Activated B cell treated with CpG ODN at 0.5 μM for 24 hours (primary cell): ENCODE measurements around the gene NTN4. TPM values are rescaled to one million over a fixed set of nuclear protein-coding genes. Genes with fewer than 3 reads are reported as not detected.
"Not testable (repeated sequence)": the region's sequence is repeated elsewhere in the genome, so short reads cannot be mapped to it uniquely, and the experiment has no call there.

Source experiments
- ATAC-seq: fragments of 200-7000 bp; cut with Tn5 transposase; one replicate; pipeline ENCODE4 v1.10.0; 2021; ENCODE audit warnings: low read depth, mild to moderate bottlenecking, moderate library complexity
- CTCF ChIA-PET: fragments of 350-600 bp; sonication (Branson Sonifier 250); formaldehyde crosslinking; loops from one replicate; lab custom pipeline; 2021; ENCODE audit warnings: antibody characterized with exemption; lab: Charles Lee
- POLR2A ChIA-PET: fragments of 350-600 bp; sonication (Branson Sonifier 250); formaldehyde crosslinking; loops from one replicate; lab custom pipeline; 2021; ENCODE audit warnings: antibody characterized with exemption; lab: Charles Lee
- DNase-seq: peaks from one replicate; pipeline ENCODE4 v3.0.0; 2022
- H3K27ac Mint-ChIP-seq: one replicate; pipeline ENCODE4 v1.8.0; 2020; ENCODE audit warnings: mixed read lengths
- H3K27me3 Mint-ChIP-seq: one replicate; pipeline ENCODE4 v1.8.0; 2021; ENCODE audit warnings: mixed read lengths
- H3K36me3 Mint-ChIP-seq: one replicate; pipeline ENCODE4 v1.8.0; 2021; ENCODE audit warnings: low read depth, mixed read lengths
- H3K4me1 Mint-ChIP-seq: one replicate; pipeline ENCODE4 v1.8.0; 2021; ENCODE audit warnings: mixed read lengths
- H3K4me3 Mint-ChIP-seq: one replicate; pipeline ENCODE4 v1.8.0; 2020; ENCODE audit warnings: mild to moderate bottlenecking, mixed read lengths
- H3K9me3 Mint-ChIP-seq: one replicate; pipeline ENCODE4 v1.8.0; 2020; ENCODE audit warnings: mixed read lengths
- intact Hi-C: fragments of 100-400 bp; cut with micrococcal nuclease; formaldehyde crosslinking; loops from one replicate; pipeline ENCODE4 v1.15.1; 2024
- total RNA-seq: library from RNA; stranded (reverse); gene quantifications from 2 replicates; pipeline ENCODE4 v1.2.3, GENCODE V29; 2022
- TF ChIP-seq, protein P1 (sequence below): fragments of 200-600 bp; IDR thresholded peaks from one replicate; pipeline ENCODE4 v1.8.0; 2022; ENCODE audit warnings: antibody characterized with exemption, mild to moderate bottlenecking

The NTN4 gene
- total RNA-seq, 1 donor from 2014 or later: 0.20 TPM

DNA sequence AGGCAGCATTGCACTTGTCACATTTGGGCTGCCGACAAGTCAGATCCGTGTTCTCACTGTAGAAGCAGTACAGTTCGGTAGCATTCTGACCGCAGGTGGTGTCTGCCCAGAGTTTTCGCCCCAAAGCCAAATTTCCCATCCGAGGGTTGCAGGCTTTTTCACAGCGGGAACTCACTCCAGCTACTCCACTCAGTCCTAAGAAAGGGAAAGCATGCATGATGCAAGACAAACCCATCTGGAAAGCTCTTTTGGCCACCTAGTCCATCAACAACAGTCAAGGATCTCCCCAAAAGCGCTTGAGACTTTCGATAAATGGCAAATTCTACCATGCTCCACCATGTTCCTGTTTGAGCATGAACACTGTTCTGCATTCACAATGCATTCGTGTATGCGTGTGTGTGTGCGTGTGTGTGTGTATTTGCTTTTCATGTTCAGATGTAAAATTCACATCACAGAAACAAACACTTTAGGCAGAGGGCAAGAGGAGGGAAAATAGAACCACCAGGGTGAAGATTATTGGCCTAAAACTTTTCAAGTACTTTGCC, 3.2 kb downstream of the NTN4 start:
- no peak overlapping the region for H3K27ac Mint-ChIP-seq
- TF ChIP-seq, protein P1, sequence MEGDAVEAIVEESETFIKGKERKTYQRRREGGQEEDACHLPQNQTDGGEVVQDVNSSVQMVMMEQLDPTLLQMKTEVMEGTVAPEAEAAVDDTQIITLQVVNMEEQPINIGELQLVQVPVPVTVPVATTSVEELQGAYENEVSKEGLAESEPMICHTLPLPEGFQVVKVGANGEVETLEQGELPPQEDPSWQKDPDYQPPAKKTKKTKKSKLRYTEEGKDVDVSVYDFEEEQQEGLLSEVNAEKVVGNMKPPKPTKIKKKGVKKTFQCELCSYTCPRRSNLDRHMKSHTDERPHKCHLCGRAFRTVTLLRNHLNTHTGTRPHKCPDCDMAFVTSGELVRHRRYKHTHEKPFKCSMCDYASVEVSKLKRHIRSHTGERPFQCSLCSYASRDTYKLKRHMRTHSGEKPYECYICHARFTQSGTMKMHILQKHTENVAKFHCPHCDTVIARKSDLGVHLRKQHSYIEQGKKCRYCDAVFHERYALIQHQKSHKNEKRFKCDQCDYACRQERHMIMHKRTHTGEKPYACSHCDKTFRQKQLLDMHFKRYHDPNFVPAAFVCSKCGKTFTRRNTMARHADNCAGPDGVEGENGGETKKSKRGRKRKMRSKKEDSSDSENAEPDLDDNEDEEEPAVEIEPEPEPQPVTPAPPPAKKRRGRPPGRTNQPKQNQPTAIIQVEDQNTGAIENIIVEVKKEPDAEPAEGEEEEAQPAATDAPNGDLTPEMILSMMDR: no peak
- DNase-seq: no peak
- no peaks in the 10 kb centered on the region for H3K36me3 Mint-ChIP-seq
- H3K4me1 Mint-ChIP-seq: peaks cover 14% of the 10 kb centered on the region
- H3K9me3 Mint-ChIP-seq: no peaks in the 10 kb centered on the region
- H3K27me3 Mint-ChIP-seq: peaks cover 41% of the 10 kb centered on the region
- ChIA-PET CTCF (no interaction called here), POLR2A (no interaction called here)
- no peak for ATAC-seq
- intact Hi-C loops: no loop called here
- no peak overlapping the region for H3K4me3 Mint-ChIP-seq

DNA sequence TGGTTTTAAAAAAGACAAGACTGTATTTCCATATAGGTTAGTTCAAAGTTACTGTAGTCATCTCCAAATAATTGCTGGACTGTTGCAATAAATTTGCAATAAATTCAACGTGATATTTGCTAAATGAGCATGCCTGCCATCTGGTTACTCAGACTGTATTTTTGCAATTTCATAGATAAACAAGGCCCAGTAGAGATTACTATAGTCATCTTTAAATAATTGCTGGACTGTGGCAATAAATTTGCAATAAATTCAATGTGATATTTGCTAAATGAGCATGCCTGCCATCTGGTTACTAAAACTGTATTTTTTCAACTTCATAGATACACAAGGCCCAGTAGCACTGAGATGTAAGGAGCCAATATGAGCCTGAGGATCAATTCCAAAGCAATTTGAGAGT, 5.6 kb downstream of the NTN4 start:
- ChIA-PET CTCF (no interaction called here), POLR2A (no interaction called here)
- intact Hi-C loops: no loop called here
- Mint-ChIP-seq H3K4me3 (no peak overlapping the region), H3K4me1 (peaks cover 7% of the 10 kb centered on the region), H3K27me3 (peaks cover 30% of the 10 kb centered on the region), H3K27ac (no peak overlapping the region), H3K9me3 (no peaks in the 10 kb centered on the region), H3K36me3 (no peaks in the 10 kb centered on the region)
- DNase-seq (no peak), ATAC-seq (no peak)
- TF ChIP-seq, protein P1: no peak

DNA sequence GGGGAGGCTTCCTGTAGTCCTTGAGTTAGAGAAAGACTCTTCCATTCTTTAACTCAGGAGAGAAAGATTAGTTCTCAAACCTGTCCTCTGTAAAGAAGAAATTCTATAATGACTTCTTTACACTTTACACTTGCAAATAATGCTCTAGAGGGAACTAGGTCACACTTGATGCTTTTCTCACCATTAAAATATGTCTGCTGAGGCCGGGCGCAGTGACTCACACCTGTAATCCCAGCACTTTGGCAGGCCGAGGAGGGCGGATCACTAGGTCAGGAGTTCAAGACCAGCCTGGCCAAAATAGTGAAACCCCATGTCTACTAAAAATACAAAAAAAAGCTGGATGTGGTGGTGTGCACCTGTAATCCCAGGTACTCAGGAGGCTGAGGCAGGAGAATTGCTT, 6.3 kb downstream of the NTN4 start:
- peaks cover 1% of the 10 kb centered on the region for H3K4me1 Mint-ChIP-seq
- ATAC-seq (no peak), DNase-seq (no peak)
- no peak overlapping the region for H3K27ac Mint-ChIP-seq
- ChIA-PET POLR2A (no interaction called here), CTCF (no interaction called here)
- H3K27me3 Mint-ChIP-seq: peaks cover 25% of the 10 kb centered on the region
- H3K9me3 Mint-ChIP-seq: no peaks in the 10 kb centered on the region
- H3K4me3 Mint-ChIP-seq: no peak overlapping the region
- intact Hi-C loops: no loop called here
- TF ChIP-seq, protein P1: no peak
- H3K36me3 Mint-ChIP-seq: no peaks in the 10 kb centered on the region

DNA sequence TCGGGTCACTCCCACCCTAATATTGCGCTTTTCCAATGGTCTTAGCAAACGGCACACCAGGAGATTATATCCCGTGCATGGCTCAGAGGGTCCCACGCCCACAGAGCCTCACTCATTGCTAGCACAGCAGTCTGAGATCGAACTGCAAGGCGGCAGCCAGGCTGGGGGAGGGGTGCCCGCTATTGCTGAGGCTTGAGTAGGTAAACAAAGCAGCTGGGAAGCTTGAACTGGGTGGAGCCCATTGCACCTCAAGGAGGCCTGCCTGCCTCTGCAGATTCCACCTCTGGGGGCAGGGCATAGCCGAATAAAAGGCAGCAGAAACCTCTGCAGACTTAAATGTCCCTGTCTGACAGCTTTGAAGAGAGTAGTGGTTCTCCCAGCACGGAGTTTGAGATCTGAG, 15.1 kb downstream of the NTN4 start:
- intact Hi-C loops, POLR2A ChIA-PET, H3K4me1 Mint-ChIP-seq, H3K4me3 Mint-ChIP-seq, DNase-seq, CTCF ChIA-PET, ATAC-seq, H3K36me3 Mint-ChIP-seq, H3K27ac Mint-ChIP-seq, H3K9me3 Mint-ChIP-seq: not testable (repeated sequence)
- peaks cover 14% of the 10 kb centered on the region for H3K27me3 Mint-ChIP-seq

DNA sequence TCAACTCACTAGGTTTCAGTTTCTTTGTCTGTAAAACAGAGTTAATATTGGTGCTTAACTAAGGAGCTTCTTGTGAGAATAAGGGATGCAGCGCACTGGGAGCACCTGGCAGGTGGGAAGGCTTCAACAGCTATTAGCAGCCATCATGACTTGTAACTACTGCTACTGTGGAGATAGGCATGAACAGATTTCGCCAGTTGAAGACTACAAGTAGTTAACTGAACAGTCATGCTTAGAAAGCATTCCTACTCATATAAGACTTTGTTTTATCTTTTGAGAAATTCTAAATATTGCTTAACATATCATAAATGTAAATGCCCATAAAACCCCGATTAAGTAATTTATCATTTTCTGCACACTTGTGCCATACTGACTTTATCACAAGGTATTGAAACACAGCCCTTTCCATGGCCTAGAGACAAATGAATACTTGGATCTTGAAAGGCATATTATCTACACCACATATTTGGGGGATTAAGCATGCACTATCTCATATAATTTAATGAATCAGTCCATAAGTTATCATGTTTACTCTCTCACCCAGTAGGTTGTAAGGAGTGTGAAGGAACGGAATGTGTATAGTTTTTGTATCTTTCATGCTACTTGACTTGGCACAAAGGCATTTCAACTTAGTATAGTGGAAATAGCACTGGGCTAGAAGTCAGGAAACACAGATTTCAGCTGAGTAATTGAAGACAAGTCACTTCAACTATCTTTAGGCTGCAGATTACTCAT, 16.1 kb downstream of the NTN4 start:
- ChIA-PET POLR2A (no interaction called here), CTCF (no interaction called here)
- no peaks in the 10 kb centered on the region for H3K4me1 Mint-ChIP-seq
- intact Hi-C loops: no loop called here
- TF ChIP-seq, protein P1: no peak
- H3K36me3 Mint-ChIP-seq: no peaks in the 10 kb centered on the region
- H3K27me3 Mint-ChIP-seq: peaks cover 14% of the 10 kb centered on the region
- no peak overlapping the region for H3K4me3 Mint-ChIP-seq
- no peak for ATAC-seq
- no peak overlapping the region for H3K27ac Mint-ChIP-seq
- DNase-seq: no peak
- H3K9me3 Mint-ChIP-seq: peaks cover 8% of the 10 kb centered on the region
